Adrenal gland (tissue), 12 donors: ENCODE results near the gene E2F8. TPM values are rescaled to one million over a fixed set of nuclear protein-coding genes. Genes with fewer than 3 reads are reported as not detected.

Experiments
- DNase-seq, 7 donors: peaks; one replicate each; pipeline ENCODE4 v3.0.0-alpha.2; 2019 to 2020
- H3K27ac ChIP-seq, 5 donors: fragments of 200-600 bp; sonication (generic) in 4 of 5; 1 replicate in 3 of 5; 2 replicates in 2 of 5; pipeline versions ENCODE4 v1.5.1 to v1.8.0; 2016 to 2020; ENCODE audit warnings: mild to moderate bottlenecking in 1 of 5
- H3K27me3 ChIP-seq: fragments of 200-600 bp; 2 replicates; pipeline ENCODE4 v1.8.0; 2021
- H3K36me3 ChIP-seq, 2 donors: fragments of 200-600 bp; replicated peaks in 1 of 2; 1 replicate in 1 of 2; 2 replicates in 1 of 2; pipeline versions ENCODE4 v1.5.1 to v1.8.0; 2018 to 2022
- H3K4me1 ChIP-seq, 2 donors: fragments of 200-600 bp; replicated peaks in 1 of 2; 1 replicate in 1 of 2; 2 replicates in 1 of 2; pipeline versions ENCODE4 v1.5.1 to v1.8.0; 2018 to 2021
- H3K4me3 ChIP-seq, 4 donors: fragments of 200-600 bp; sonication (generic) in 3 of 4; one replicate each; pipeline ENCODE4 v1.5.1; 2016 to 2018
- H3K9me3 ChIP-seq, 3 donors: fragments of 200-600 bp; sonication (generic) in 1 of 3; replicated peaks in 1 of 3; 1 replicate in 2 of 3; 2 replicates in 1 of 3; pipeline versions ENCODE4 v1.5.1 to v1.8.0; 2016 to 2021
- CTCF ChIP-seq, 6 experiments: fragments of 450-650 bp in 4 of 6; fragments of 200-600 bp in 2 of 6; sonication (generic) in 1 of 6; IDR thresholded peaks; 1 replicate in 5 of 6; 2 replicates in 1 of 6; pipeline versions ENCODE4 v1.5.1 to v1.8.0; 2016 to 2021; ENCODE audit warnings: antibody characterized with exemption in 6 of 6, mild to moderate bottlenecking in 2 of 6, moderate library complexity in 1 of 6
- POLR2A ChIP-seq, 2 donors: fragments of 450-650 bp; IDR thresholded peaks; one replicate each; pipeline ENCODE4 v1.6.1; 2017; ENCODE audit warnings: antibody characterized with exemption in 2 of 2, mild to moderate bottlenecking in 2 of 2, moderate library complexity in 1 of 2
- WGBS, 4 donors: extraction: QIAGEN DNeasy Blood & Tissue Kit in 2 of 4; methylation state at CpG; one replicate each; pipeline versions ENCODE4 v1.1.5 to v1.1.7; 2013 to 2017; 5-methylcytosine and 5-hydroxymethylcytosine counted together
- intact Hi-C, 2 donors: fragments of 100-400 bp; cut with DNase I; formaldehyde crosslinking; loops; one replicate each; pipeline versions ENCODE4 v1.14.1 to v1.15.0; 2022 to 2023
- polyA plus RNA-seq, 3 donors: library from polyadenylated mRNA; stranded (reverse); fragments of 200-250 nt in 2 of 3; fragments of 350-450 nt in 1 of 3; fragmentation: Illumina TruSeq in 1 of 3; extraction: RNeasy Lipid Tissue Mini Kit (QIAGEN cat#74804) in 1 of 3; gene quantifications; one replicate each; pipeline ENCODE4 v1.2.3, GENCODE V29; 2013 to 2014
- total RNA-seq, 9 donors: library from RNA; depleted of rRNA in 4 of 9; stranded (reverse); fragments of >200 nt in 4 of 9; fragments of 120-200 nt in 1 of 9; fragmentation: NEBNext Ultra II Directional in 1 of 9; extraction: Animal tissue kit (Norgen Biotek cat#: 25700) in 1 of 9; gene quantifications; one replicate each; pipeline versions ENCODE4 v1.1.0 to v1.2.4, GENCODE V29; 2013 to 2023
- donor health status: healthy with polysubstance abuse.
- donor health status: Bipolar disorder and iron deficiency.
- donor health status: DM: yes; HTN: yes; CAD: no.
- donor health status: DM: no; HTN: no; CAD: no.
- donor health status: DM: no; HTN: no; CAD: no.
- donor health status: DM: yes; HTN: yes; CAD: no.

Gene E2F8
- total and polyA plus RNA-seq, 12 donors = 0.07 to 4.4 (median 0.47) TPM; not detected in 2

GRCh38 chr11:19187114-19187832, 53.5 kb downstream of the E2F8 start:
- Histone ChIP-seq H3K36me3 (no peaks in the 10 kb centered on the region), H3K4me1 (no peaks in the 10 kb centered on the region)

GRCh38 chr11:19185516-19186052, 55.2 kb downstream of the E2F8 start:
- H3K36me3 ChIP-seq = no peaks in the 10 kb centered on the region
- no peaks in the 10 kb centered on the region for H3K4me1 ChIP-seq
- no peaks in the 10 kb centered on the region for H3K27me3 ChIP-seq
- no peaks in the 10 kb centered on the region for H3K9me3 ChIP-seq
- no peak for DNase-seq
- no peak overlapping the region for H3K4me3 ChIP-seq
- WGBS, 4 donors = 69 to 97% (median 73%) methylated on average over 5 to 6 of the region's 6 CpGs
- intact Hi-C loops = no loop called here
- no peak overlapping the region for H3K27ac ChIP-seq
- TF ChIP-seq CTCF (IDR thresholded peaks at IDR 0.05) (no peak), POLR2A (IDR thresholded peaks at IDR 0.05) (no peak)

More at GRCh38 chr11:19187114-19187832, 53.5 kb downstream of the E2F8 start:
- Histone ChIP-seq H3K4me3 (no peak overlapping the region), H3K9me3 (no peaks in the 10 kb centered on the region), H3K27me3 (no peaks in the 10 kb centered on the region), H3K27ac (no peak overlapping the region)
- no peak for DNase-seq
- intact Hi-C loops = no loop called here
- TF ChIP-seq POLR2A (IDR thresholded peaks at IDR 0.05) (no peak), CTCF (IDR thresholded peaks at IDR 0.05) (no peak)
- 56 to 73% (median 61%) methylated on average over 5 of the region's 5 CpGs for WGBS, 4 donors

- H3K4me3 ChIP-seq = no peak overlapping the region
- H3K27ac ChIP-seq = no peak overlapping the region
- no peak for TF ChIP-seq POLR2A (IDR thresholded peaks at IDR 0.05)
- no peak for TF ChIP-seq CTCF (IDR thresholded peaks at IDR 0.05)
- H3K27me3 ChIP-seq = no peaks in the 10 kb centered on the region
- H3K9me3 ChIP-seq = no peaks in the 10 kb centered on the region
- no peaks in the 10 kb centered on the region for H3K36me3 ChIP-seq
- DNase-seq = no peak
- 70 to 74% (median 72%) methylated on average over 2 of the region's 2 CpGs for WGBS, 4 donors
- intact Hi-C loops = no loop called here
- H3K4me1 ChIP-seq = no peaks in the 10 kb centered on the region
Observed at GRCh38 chr11:19185036-19185435, 55.7 kb downstream of the E2F8 start.

- Histone ChIP-seq H3K27ac (no peak overlapping the region), H3K27me3 (no peaks in the 10 kb centered on the region), H3K4me1 (no peaks in the 10 kb centered on the region), H3K4me3 (no peak overlapping the region), H3K36me3 (no peaks in the 10 kb centered on the region), H3K9me3 (no peaks in the 10 kb centered on the region)
- WGBS, 4 donors = 88 to 90% (median 90%) methylated on average over 7 of the region's 7 CpGs
- TF ChIP-seq CTCF (IDR thresholded peaks at IDR 0.05) (no peak), POLR2A (IDR thresholded peaks at IDR 0.05) (no peak)
- DNase-seq = no peak
- intact Hi-C loops = no loop called here
Observed at GRCh38 chr11:19183646-19184045, 57.1 kb downstream of the E2F8 start.
